Liver (tissue), 9 donors: ENCODE results near the gene CALML5. TPM values are rescaled to one million over a fixed set of nuclear protein-coding genes. Genes with fewer than 3 reads are reported as not detected.

Experiments used
- DNase-seq: peaks from one replicate; pipeline ENCODE4 v3.0.0-alpha.2; 2017; ENCODE audit warnings: low spot score
- H3K27ac ChIP-seq, 2 donors: one replicate each; pipeline ENCODE4 v1.7.0; 2013; ENCODE audit warnings: inconsistent platforms in 2 of 2, low read length in 2 of 2, control low read depth in 1 of 2, low read depth in 1 of 2, mild to moderate bottlenecking in 1 of 2
- H3K27me3 ChIP-seq, 4 donors: one replicate each; pipeline versions ENCODE4 v1.6.1 to v1.7.0; 2013; ENCODE audit warnings: low read length in 3 of 4, inconsistent platforms in 1 of 4, mild to moderate bottlenecking in 1 of 4, moderate library complexity in 1 of 4; ENCODE audit not compliant: control insufficient read depth in 4 of 4, insufficient read depth in 4 of 4
- H3K36me3 ChIP-seq, 4 donors: one replicate each; pipeline versions ENCODE4 v1.6.1 to v1.7.0; 2013; ENCODE audit warnings: low read length in 3 of 4, mild to moderate bottlenecking in 3 of 4, low read depth in 1 of 4, moderate library complexity in 1 of 4; ENCODE audit not compliant: control insufficient read depth in 4 of 4, insufficient read depth in 3 of 4
- H3K4me1 ChIP-seq, 4 donors: one replicate each; pipeline versions ENCODE4 v1.6.1 to v1.7.0; 2013; ENCODE audit warnings: low read length in 3 of 4, mild to moderate bottlenecking in 3 of 4, moderate library complexity in 1 of 4; ENCODE audit not compliant: control insufficient read depth in 4 of 4, insufficient read depth in 4 of 4
- H3K4me3 ChIP-seq, 3 donors: one replicate each; pipeline versions ENCODE4 v1.6.1 to v1.7.0; 2013; ENCODE audit warnings: low read length in 3 of 3, control low read depth in 1 of 3, low read depth in 1 of 3, mild to moderate bottlenecking in 1 of 3
- H3K9ac ChIP-seq, 2 donors: one replicate each; pipeline ENCODE4 v1.7.0; 2013; ENCODE audit warnings: low read length in 2 of 2, mild to moderate bottlenecking in 2 of 2, moderate library complexity in 2 of 2, control low read depth in 1 of 2, low read depth in 1 of 2
- H3K9me3 ChIP-seq, 4 donors: one replicate each; pipeline versions ENCODE4 v1.6.1 to v1.7.0; 2013; ENCODE audit warnings: low read length in 3 of 4; ENCODE audit not compliant: control insufficient read depth in 4 of 4
- EGR1 ChIP-seq, 2 donors: IDR thresholded peaks; 2 replicates each; pipeline ENCODE4 v1.6.1; 2016 to 2018; ENCODE audit warnings: antibody characterized with exemption in 2 of 2, low read depth in 2 of 2
- FOXA1 ChIP-seq: IDR thresholded peaks from 2 replicates; pipeline ENCODE4 v1.6.1; 2016; ENCODE audit warnings: antibody characterized with exemption
- FOXA2 ChIP-seq: IDR thresholded peaks from 2 replicates; pipeline ENCODE4 v1.6.1; 2016; ENCODE audit warnings: antibody characterized with exemption
- GABPA ChIP-seq, 2 donors: IDR thresholded peaks in 1 of 2; conservative IDR thresholded peaks in 1 of 2; 2 replicates each; pipeline ENCODE4 v1.6.1; 2016; ENCODE audit warnings: antibody characterized with exemption in 2 of 2, mild to moderate bottlenecking in 1 of 2, moderate library complexity in 1 of 2
- HNF4A ChIP-seq, 2 donors: conservative IDR thresholded peaks; 2 replicates each; pipeline ENCODE4 v1.6.1; 2016; ENCODE audit warnings: antibody characterized with exemption in 2 of 2, mild to moderate bottlenecking in 2 of 2
- HNF4G ChIP-seq: IDR thresholded peaks from 2 replicates; pipeline ENCODE4 v1.6.1; 2016; ENCODE audit warnings: antibody characterized with exemption
- NR2F2 ChIP-seq: IDR thresholded peaks from 2 replicates; pipeline ENCODE4 v1.6.1; 2016; ENCODE audit warnings: antibody characterized with exemption
- RAD21 ChIP-seq, 2 donors: IDR thresholded peaks; 2 replicates each; pipeline ENCODE4 v1.6.1; 2016; ENCODE audit warnings: antibody characterized with exemption in 2 of 2, mild to moderate bottlenecking in 2 of 2
- RXRA ChIP-seq, 2 donors: IDR thresholded peaks; 2 replicates each; pipeline ENCODE4 v1.6.1; 2017 to 2018; ENCODE audit warnings: antibody characterized with exemption in 2 of 2, mild to moderate bottlenecking in 1 of 2
- SP1 ChIP-seq: IDR thresholded peaks from 2 replicates; pipeline ENCODE4 v1.6.1; 2018; ENCODE audit warnings: antibody characterized with exemption, mild to moderate bottlenecking
- TAF1 ChIP-seq: conservative IDR thresholded peaks from 2 replicates; pipeline ENCODE4 v1.6.1; 2016; ENCODE audit warnings: antibody characterized with exemption, mild to moderate bottlenecking
- YY1 ChIP-seq: IDR thresholded peaks from 2 replicates; pipeline ENCODE4 v1.6.1; 2016; ENCODE audit warnings: antibody characterized with exemption, mild to moderate bottlenecking
- ZBTB33 ChIP-seq: IDR thresholded peaks from 2 replicates; pipeline ENCODE4 v1.6.1; 2016; ENCODE audit warnings: antibody characterized with exemption
- WGBS: extraction: QIAGEN DNeasy Blood & Tissue Kit; methylation state at CpG from one replicate; pipeline ENCODE4 v1.1.7; 2013; 5-methylcytosine and 5-hydroxymethylcytosine counted together
- polyA plus RNA-seq, 2 donors: library from polyadenylated mRNA; stranded (reverse) in 1 of 2; unstranded in 1 of 2; fragments of 200-250 nt in 1 of 2; fragments of >200 nt in 1 of 2; fragmentation: Nextera tagmentation in 1 of 2; extraction: Ambion mirVana in 1 of 2; gene quantifications; one replicate each; pipeline versions ENCODE4 v1.2.1 to v1.2.3, GENCODE V29; 2013 to 2015
- total RNA-seq, 2 donors: library from RNA; depleted of rRNA; stranded (reverse); fragments of >200 nt; gene quantifications; one replicate each; pipeline ENCODE4 v1.2.3, GENCODE V29; 2014
- TF ChIP-seq, protein P1 (sequence below): IDR thresholded peaks from 2 replicates; pipeline ENCODE4 v1.6.1; 2016; ENCODE audit warnings: antibody characterized with exemption
- TF ChIP-seq, protein P2 (sequence below): fragments of 150-350 bp; IDR thresholded peaks from 2 replicates; pipeline ENCODE4 v1.5.1; 2017; ENCODE audit warnings: improper control_type of control experiment, low read depth, low read length; ENCODE audit not compliant: missing input control
- TF ChIP-seq, protein P3 (sequence below): IDR thresholded peaks from 2 replicates; pipeline ENCODE4 v1.6.1; 2016; ENCODE audit warnings: antibody characterized with exemption
- TF ChIP-seq, protein P4 (sequence below): IDR thresholded peaks from 2 replicates; pipeline ENCODE4 v1.6.1; 2016; ENCODE audit warnings: antibody characterized with exemption, mild to moderate bottlenecking
- donor health status: healthy.
- donor health status: healthy.
- donor health status: healthy.
- donor health status: healthy.
- donor health status: healthy.

CALML5 gene
- total and polyA plus RNA-seq, 4 donors, result not detected

DNA sequence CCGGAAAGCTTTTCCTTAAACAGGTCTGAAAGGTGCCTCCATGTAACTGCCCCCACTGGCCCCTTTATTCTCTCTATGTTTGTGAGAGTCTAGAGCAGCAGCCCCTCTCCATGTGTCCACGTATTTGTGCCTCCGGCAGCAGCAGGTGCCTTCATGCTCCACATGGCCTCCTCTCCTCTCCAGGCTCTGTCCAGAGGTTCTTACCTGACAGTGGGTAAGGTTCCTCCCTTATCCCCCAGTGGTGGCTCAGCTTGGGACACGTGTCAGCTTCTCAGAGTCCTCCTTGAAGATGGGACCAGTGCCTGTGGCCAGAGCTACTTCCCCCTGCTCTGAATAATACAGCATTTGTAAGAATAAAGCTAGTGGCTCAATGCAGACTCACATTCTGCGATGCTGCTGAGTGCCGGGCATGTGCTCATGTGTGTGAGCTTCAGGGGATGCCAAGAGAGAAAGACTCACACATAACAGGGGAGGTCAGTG, 33.3 kb upstream of the CALML5 start:
- TF ChIP-seq, protein P1, sequence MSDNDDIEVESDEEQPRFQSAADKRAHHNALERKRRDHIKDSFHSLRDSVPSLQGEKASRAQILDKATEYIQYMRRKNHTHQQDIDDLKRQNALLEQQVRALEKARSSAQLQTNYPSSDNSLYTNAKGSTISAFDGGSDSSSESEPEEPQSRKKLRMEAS, result no peak
- TF ChIP-seq, protein P2, sequence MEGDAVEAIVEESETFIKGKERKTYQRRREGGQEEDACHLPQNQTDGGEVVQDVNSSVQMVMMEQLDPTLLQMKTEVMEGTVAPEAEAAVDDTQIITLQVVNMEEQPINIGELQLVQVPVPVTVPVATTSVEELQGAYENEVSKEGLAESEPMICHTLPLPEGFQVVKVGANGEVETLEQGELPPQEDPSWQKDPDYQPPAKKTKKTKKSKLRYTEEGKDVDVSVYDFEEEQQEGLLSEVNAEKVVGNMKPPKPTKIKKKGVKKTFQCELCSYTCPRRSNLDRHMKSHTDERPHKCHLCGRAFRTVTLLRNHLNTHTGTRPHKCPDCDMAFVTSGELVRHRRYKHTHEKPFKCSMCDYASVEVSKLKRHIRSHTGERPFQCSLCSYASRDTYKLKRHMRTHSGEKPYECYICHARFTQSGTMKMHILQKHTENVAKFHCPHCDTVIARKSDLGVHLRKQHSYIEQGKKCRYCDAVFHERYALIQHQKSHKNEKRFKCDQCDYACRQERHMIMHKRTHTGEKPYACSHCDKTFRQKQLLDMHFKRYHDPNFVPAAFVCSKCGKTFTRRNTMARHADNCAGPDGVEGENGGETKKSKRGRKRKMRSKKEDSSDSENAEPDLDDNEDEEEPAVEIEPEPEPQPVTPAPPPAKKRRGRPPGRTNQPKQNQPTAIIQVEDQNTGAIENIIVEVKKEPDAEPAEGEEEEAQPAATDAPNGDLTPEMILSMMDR, result no peak
- TF ChIP-seq ZBTB33 (no peak), TAF1 (no peak), SP1 (no peak), HNF4A (conservative IDR thresholded peaks at IDR 0.05) (no peak), FOXA1 (no peak), HNF4G (no peak), FOXA2 (no peak)
- H3K4me1 ChIP-seq, result peaks cover 12 to 42% (median 31%) of the 10 kb centered on the region in 4 donors
- no peak overlapping the region for H3K27ac ChIP-seq
- DNase-seq, result no peak
- no peaks in the 10 kb centered on the region for H3K36me3 ChIP-seq
- H3K27me3 ChIP-seq, result no peaks in the 10 kb centered on the region
- 89% methylated on average over 6 of the region's 6 CpGs for WGBS
- H3K4me3 ChIP-seq, result no peak overlapping the region
- no peaks in the 10 kb centered on the region for H3K9me3 ChIP-seq
- H3K9ac ChIP-seq, result no peak overlapping the region

DNA sequence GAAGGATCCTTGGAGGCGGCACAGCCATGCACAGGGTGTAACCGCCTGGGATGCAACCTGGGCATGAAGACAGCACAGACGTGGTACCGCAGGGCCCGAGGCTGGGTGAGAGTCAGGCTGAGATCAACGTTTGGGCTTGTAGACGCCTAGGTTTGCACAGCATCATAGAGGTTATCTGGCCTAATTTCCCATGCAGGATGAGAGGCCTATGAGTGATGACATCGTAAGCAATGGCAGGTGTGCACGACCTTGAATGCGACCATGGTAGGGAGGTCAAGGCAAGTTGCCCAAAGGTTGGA, 32.9 kb upstream of the CALML5 start:
- WGBS, result 94% methylated on average over 10 of the region's 10 CpGs
- DNase-seq, result no peak
- Histone ChIP-seq H3K27me3 (no peaks in the 10 kb centered on the region), H3K4me1 (peaks cover 12 to 44% (median 34%) of the 10 kb centered on the region in 4 donors), H3K36me3 (no peaks in the 10 kb centered on the region), H3K4me3 (no peak overlapping the region), H3K9ac (no peak overlapping the region), H3K9me3 (no peaks in the 10 kb centered on the region), H3K27ac (no peak overlapping the region)
- TF ChIP-seq, protein P3, sequence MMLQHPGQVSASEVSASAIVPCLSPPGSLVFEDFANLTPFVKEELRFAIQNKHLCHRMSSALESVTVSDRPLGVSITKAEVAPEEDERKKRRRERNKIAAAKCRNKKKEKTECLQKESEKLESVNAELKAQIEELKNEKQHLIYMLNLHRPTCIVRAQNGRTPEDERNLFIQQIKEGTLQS, result no peak
- TF ChIP-seq, protein P4, sequence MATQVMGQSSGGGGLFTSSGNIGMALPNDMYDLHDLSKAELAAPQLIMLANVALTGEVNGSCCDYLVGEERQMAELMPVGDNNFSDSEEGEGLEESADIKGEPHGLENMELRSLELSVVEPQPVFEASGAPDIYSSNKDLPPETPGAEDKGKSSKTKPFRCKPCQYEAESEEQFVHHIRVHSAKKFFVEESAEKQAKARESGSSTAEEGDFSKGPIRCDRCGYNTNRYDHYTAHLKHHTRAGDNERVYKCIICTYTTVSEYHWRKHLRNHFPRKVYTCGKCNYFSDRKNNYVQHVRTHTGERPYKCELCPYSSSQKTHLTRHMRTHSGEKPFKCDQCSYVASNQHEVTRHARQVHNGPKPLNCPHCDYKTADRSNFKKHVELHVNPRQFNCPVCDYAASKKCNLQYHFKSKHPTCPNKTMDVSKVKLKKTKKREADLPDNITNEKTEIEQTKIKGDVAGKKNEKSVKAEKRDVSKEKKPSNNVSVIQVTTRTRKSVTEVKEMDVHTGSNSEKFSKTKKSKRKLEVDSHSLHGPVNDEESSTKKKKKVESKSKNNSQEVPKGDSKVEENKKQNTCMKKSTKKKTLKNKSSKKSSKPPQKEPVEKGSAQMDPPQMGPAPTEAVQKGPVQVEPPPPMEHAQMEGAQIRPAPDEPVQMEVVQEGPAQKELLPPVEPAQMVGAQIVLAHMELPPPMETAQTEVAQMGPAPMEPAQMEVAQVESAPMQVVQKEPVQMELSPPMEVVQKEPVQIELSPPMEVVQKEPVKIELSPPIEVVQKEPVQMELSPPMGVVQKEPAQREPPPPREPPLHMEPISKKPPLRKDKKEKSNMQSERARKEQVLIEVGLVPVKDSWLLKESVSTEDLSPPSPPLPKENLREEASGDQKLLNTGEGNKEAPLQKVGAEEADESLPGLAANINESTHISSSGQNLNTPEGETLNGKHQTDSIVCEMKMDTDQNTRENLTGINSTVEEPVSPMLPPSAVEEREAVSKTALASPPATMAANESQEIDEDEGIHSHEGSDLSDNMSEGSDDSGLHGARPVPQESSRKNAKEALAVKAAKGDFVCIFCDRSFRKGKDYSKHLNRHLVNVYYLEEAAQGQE, result no peak
- TF ChIP-seq EGR1 (IDR thresholded peaks at IDR 0.05; ENCODE audit: low read depth in 2 of 2) (no peak), SP1 (no peak), RAD21 (IDR thresholded peaks at IDR 0.05) (no peak), FOXA1 (no peak), YY1 (no peak), HNF4G (no peak), GABPA (IDR thresholded peaks at IDR 0.05 in 1 of 2, conservative IDR thresholded peaks at IDR 0.05 in 1 of 2) (no peak), TAF1 (no peak), NR2F2 (no peak), RXRA (IDR thresholded peaks at IDR 0.05) (no peak), ZBTB33 (no peak)
